GM10248 (cell line): ENCODE measurements around the gene ZC3HAV1L.

Experiments used
- CTCF ChIA-PET: fragments of 300-600 bp; sonication (Branson Sonifier 250); formaldehyde crosslinking; extraction: SDS; loops from one replicate; lab custom pipeline; 2021; ENCODE audit warnings: antibody characterized with exemption; lab: Yijun Ruan, JAX
- POLR2A ChIA-PET: fragments of 350-650 bp; sonication (Branson Sonifier 250); formaldehyde crosslinking; extraction: SDS; loops from one replicate; lab custom pipeline; 2020; ENCODE audit warnings: antibody characterized with exemption; lab: Yijun Ruan, JAX
- DNase-seq: peaks from one replicate; pipeline ENCODE4 v3.0.0; 2012; ENCODE audit errors: extremely low spot score
- CTCF ChIP-seq: IDR thresholded peaks from 2 replicates; pipeline ENCODE4 v1.5.1; 2012; ENCODE audit warnings: mild to moderate bottlenecking, low read depth; ENCODE audit errors: extremely low read depth, missing control alignments, control extremely low read depth

The ZC3HAV1L gene

DNA sequence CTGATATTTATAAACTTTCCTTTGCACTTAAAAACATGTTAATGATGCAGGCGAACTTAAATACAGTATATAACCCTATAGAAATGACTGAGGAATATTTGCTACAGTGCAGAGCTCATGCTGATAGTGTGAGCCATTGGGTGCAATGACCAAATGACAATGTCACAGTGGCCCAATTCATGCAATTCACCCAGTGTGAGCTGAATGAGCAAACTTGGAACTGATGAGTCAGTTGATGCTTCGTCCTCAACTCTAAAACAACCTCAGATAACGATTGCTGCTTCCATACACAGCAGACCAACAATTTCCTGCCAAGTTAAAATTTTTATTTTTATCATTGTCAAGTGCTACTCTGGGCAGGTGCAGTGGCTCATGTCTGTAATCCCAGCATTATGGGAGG lies 12.1 kb upstream of the ZC3HAV1L start:
- TF ChIP-seq CTCF: no peak
- ChIA-PET POLR2A (no interaction called here), CTCF (interaction anchor here (2.8 kb wide), 1 partner anchor 27 kb away, joined by 15 read pairs; no protein-coding TSS in a partner anchor)
- no peak for DNase-seq

GRCh38 chr7:139046143-139046542 lies 10.3 kb upstream of the ZC3HAV1L start:
- ChIA-PET POLR2A (interaction anchor here (0.6 kb wide), 1 partner anchor 1037 kb away, joined by 3 read pairs; no protein-coding TSS in a partner anchor), CTCF (interaction anchor here (1.2 to 2.3 kb wide), 3 partner anchors 19 to 49 kb away, joined by 3 to 17 read pairs (median 3); no protein-coding TSS in a partner anchor)
- no peak for TF ChIP-seq CTCF
- no peak for DNase-seq

GRCh38 chr7:139044813-139045794 lies 9.3 kb upstream of the ZC3HAV1L start:
- ChIA-PET CTCF (interaction anchor here (1.2 to 2.4 kb wide), 4 partner anchors 8 to 50 kb away, joined by 3 to 17 read pairs (median 5); no protein-coding TSS in a partner anchor), POLR2A (no interaction called here)
- no peak for DNase-seq
- no peak for TF ChIP-seq CTCF

GRCh38 chr7:139043823-139044812 lies 8.3 kb upstream of the ZC3HAV1L start:
- ChIA-PET CTCF (interaction anchor here (1.2 to 2.4 kb wide), 4 partner anchors 9 to 31 kb away, joined by 5 to 17 read pairs (median 8); no protein-coding TSS in a partner anchor), POLR2A (no interaction called here)
- TF ChIP-seq CTCF: no peak
- no peak for DNase-seq

GRCh38 chr7:139041378-139042085 lies 5.7 kb upstream of the ZC3HAV1L start:
- ChIA-PET POLR2A (no interaction called here), CTCF (interaction anchor here (1.9 kb wide), 1 partner anchor 33 kb away, joined by 5 read pairs; no protein-coding TSS in a partner anchor)
- no peak for TF ChIP-seq CTCF
- no peak for DNase-seq
